Transverse colon (tissue), 4 donors: ENCODE data around the gene P4HA3. TPM values are rescaled to one million over a fixed set of nuclear protein-coding genes. Genes with fewer than 3 reads are reported as not detected.

Experiments
- DNase-seq: peaks from one replicate; pipeline ENCODE4 v3.0.0-alpha.2; 2019
- H3K27ac ChIP-seq, 4 donors: fragments of 200-600 bp; sonication (generic); 2 replicates each; pipeline ENCODE4 v1.5.1; 2016 to 2018; ENCODE audit warnings: inconsistent platforms in 4 of 4
- H3K27me3 ChIP-seq: fragments of 200-600 bp; sonication (generic); 2 replicates; pipeline ENCODE4 v1.5.1; 2017; ENCODE audit warnings: inconsistent platforms
- H3K36me3 ChIP-seq, 4 donors: fragments of 200-600 bp; sonication (generic); 2 replicates each; pipeline ENCODE4 v1.5.1; 2017 to 2019; ENCODE audit warnings: inconsistent platforms in 4 of 4
- H3K4me1 ChIP-seq, 4 donors: fragments of 200-600 bp; sonication (generic); 2 replicates each; pipeline ENCODE4 v1.5.1; 2017 to 2020; ENCODE audit warnings: inconsistent platforms in 4 of 4
- H3K4me3 ChIP-seq, 4 donors: fragments of 200-600 bp; sonication (generic); 1 replicate in 1 of 4; 2 replicates in 3 of 4; pipeline versions ENCODE4 v1.5.1 to v1.6.1; 2017 to 2019; ENCODE audit warnings: inconsistent platforms in 4 of 4
- H3K9me3 ChIP-seq, 2 donors: fragments of 200-600 bp; sonication (generic); 2 replicates each; pipeline ENCODE4 v1.5.1; 2017 to 2019; ENCODE audit warnings: inconsistent platforms in 2 of 2
- CTCF ChIP-seq, 5 experiments: fragments of 200-600 bp in 3 of 5; fragments of 450-650 bp in 2 of 5; sonication (generic) in 3 of 5; IDR thresholded peaks; 1 replicate in 2 of 5; 2 replicates in 3 of 5; pipeline ENCODE4 v1.5.1; 2016 to 2017; ENCODE audit warnings: antibody characterized with exemption in 5 of 5, inconsistent platforms in 3 of 5, mild to moderate bottlenecking in 2 of 5, moderate library complexity in 1 of 5
- EP300 ChIP-seq: sonication (generic); formaldehyde crosslinking; IDR thresholded peaks from one replicate; pipeline ENCODE4 v1.6.1; 2017; ENCODE audit warnings: antibody characterized with exemption, low read depth
- POLR2A ChIP-seq: fragments of 450-650 bp; IDR thresholded peaks from one replicate; pipeline ENCODE4 v1.6.1; 2016; ENCODE audit warnings: antibody characterized with exemption, mild to moderate bottlenecking, moderate library complexity
- POLR2AphosphoS5 ChIP-seq, 3 donors: sonication (generic); formaldehyde crosslinking; IDR thresholded peaks; one replicate each; pipeline ENCODE4 v1.6.1; 2016; ENCODE audit warnings: antibody characterized with exemption in 3 of 3
- WGBS, 2 donors: methylation state at CpG; one replicate each; pipeline ENCODE4 v1.1.5; 2018; ENCODE audit warnings: low coverage in 1 of 2; 5-methylcytosine and 5-hydroxymethylcytosine counted together
- in situ Hi-C, 4 donors: fragments of 200-750 bp; cut with MboI; loops; one replicate each; pipeline versions ENCODE4 v1.15.0 to v1.15.1; 2017; ENCODE audit warnings: low sequenced_read_pairs in 3 of 4, low pct_ligation_motif_present in 1 of 4, low pct_unique_long_range_greater_than_20kb in 1 of 4
- intact Hi-C: fragments of 100-400 bp; cut with DNase I; formaldehyde crosslinking; loops from one replicate; pipeline ENCODE4 v1.15.1; 2023; ENCODE audit warnings: low total_unique reads
- total RNA-seq, 4 donors: library from RNA; depleted of rRNA; stranded (reverse); fragments of >200 nt; gene quantifications; one replicate each; pipeline ENCODE4 v1.1.0, GENCODE V29; 2016

P4HA3 gene
- total RNA-seq, 4 donors from 2014 or later, result 0.27 to 0.64 (median 0.40) TPM; not detected in 1

GRCh38 chr11:74249496-74249895 lies 61.9 kb downstream of the P4HA3 start:
- intact Hi-C loops (loop anchor here (5.0 kb wide), 1 partner anchor 63 kb away; the partner anchor contains the start of gene P4HA3), in situ Hi-C loops (no loop called here)
- no peak overlapping the region for H3K27ac ChIP-seq
- no peaks in the 10 kb centered on the region for H3K4me1 ChIP-seq
- no peak overlapping the region for H3K4me3 ChIP-seq
- H3K9me3 ChIP-seq, result no peaks in the 10 kb centered on the region
- H3K27me3 ChIP-seq, result no peaks in the 10 kb centered on the region
- no peak for DNase-seq
- 92 to 100% methylated on average over 2 of the region's 2 CpGs for WGBS, 2 donors
- peaks cover 0 to 24% (median 9%) of the 10 kb centered on the region in 4 donors for H3K36me3 ChIP-seq
- no peak for TF ChIP-seq CTCF (IDR thresholded peaks at IDR 0.05)
- TF ChIP-seq EP300, result no peak
- no peak for TF ChIP-seq POLR2AphosphoS5 (IDR thresholded peaks at IDR 0.05)
- no peak for TF ChIP-seq POLR2A

GRCh38 chr11:74248469-74248868 lies 63.0 kb downstream of the P4HA3 start:
- Histone ChIP-seq H3K27ac (no peak overlapping the region), H3K27me3 (no peaks in the 10 kb centered on the region), H3K36me3 (peaks cover 0 to 24% (median 9%) of the 10 kb centered on the region in 4 donors), H3K9me3 (no peaks in the 10 kb centered on the region), H3K4me3 (no peak overlapping the region), H3K4me1 (no peaks in the 10 kb centered on the region)
- intact Hi-C loops, result loop anchor here (5.0 kb wide), 1 partner anchor 64 kb away; the partner anchor contains the start of gene P4HA3
- TF ChIP-seq POLR2A (no peak), CTCF (IDR thresholded peaks at IDR 0.05) (no peak), POLR2AphosphoS5 (IDR thresholded peaks at IDR 0.05) (no peak), EP300 (no peak)
- WGBS, 2 donors, result 93 to 100% methylated on average over 1 of the region's 1 CpG
- DNase-seq, result no peak
- in situ Hi-C loops, result no loop called here

GRCh38 chr11:74238243-74238642 lies 73.2 kb downstream of the P4HA3 start:
- no peak for TF ChIP-seq EP300
- no peak for TF ChIP-seq CTCF (IDR thresholded peaks at IDR 0.05)
- no peak for TF ChIP-seq POLR2A
- no peak for TF ChIP-seq POLR2AphosphoS5 (IDR thresholded peaks at IDR 0.05)
- no peaks in the 10 kb centered on the region for H3K9me3 ChIP-seq
- no peak for DNase-seq
- H3K27ac ChIP-seq, result no peak overlapping the region
- in situ Hi-C loops, result no loop called here
- intact Hi-C loops, result no loop called here
- H3K4me3 ChIP-seq, result no peak overlapping the region
- H3K27me3 ChIP-seq, result no peaks in the 10 kb centered on the region
- H3K4me1 ChIP-seq, result no peaks in the 10 kb centered on the region
- WGBS, 2 donors, result 97 to 100% methylated on average over 1 of the region's 1 CpG
- peaks cover 0 to 52% (median 6%) of the 10 kb centered on the region in 4 donors for H3K36me3 ChIP-seq

- in situ Hi-C loops (no loop called here), intact Hi-C loops (no loop called here)
Measured at GRCh38 chr11:74237541-74237940, 73.9 kb downstream of the P4HA3 start.

More at GRCh38 chr11:74237541-74237940, 73.9 kb downstream of the P4HA3 start:
- Histone ChIP-seq H3K27me3 (no peaks in the 10 kb centered on the region), H3K27ac (no peak overlapping the region), H3K36me3 (peaks cover 0 to 52% (median 6%) of the 10 kb centered on the region in 4 donors), H3K4me3 (no peak overlapping the region), H3K4me1 (no peaks in the 10 kb centered on the region), H3K9me3 (no peaks in the 10 kb centered on the region)
- WGBS, 2 donors, result 87 to 93% methylated on average over 2 of the region's 2 CpGs
- DNase-seq, result no peak
- TF ChIP-seq POLR2AphosphoS5 (IDR thresholded peaks at IDR 0.05) (no peak), CTCF (IDR thresholded peaks at IDR 0.05) (no peak), POLR2A (no peak), EP300 (no peak)
